SK-N-SH treated with all-trans-retinoic acid at 6 μM for 48 hours (cell line): ENCODE data around the gene TRAT1.

Experiments used
- PATZ1 ChIP-seq: fragments of 250-450 bp; sonication (Bioruptor Pico); IDR thresholded peaks from 2 replicates; pipeline ENCODE4 v1.8.0; 2020; ENCODE audit warnings: mild to moderate bottlenecking, moderate library complexity, borderline replicate concordance
- PPARA ChIP-seq: fragments of 250-450 bp; sonication (Bioruptor Pico); IDR thresholded peaks from 2 replicates; pipeline ENCODE4 v1.5.0; 2020; ENCODE audit warnings: mild to moderate bottlenecking, borderline replicate concordance
- TSHZ2 ChIP-seq: fragments of 250-450 bp; sonication (Bioruptor Pico); IDR thresholded peaks from 2 replicates; pipeline ENCODE4 v1.5.0; 2020; ENCODE audit warnings: mild to moderate bottlenecking, moderate library complexity
- ZFP3 ChIP-seq: fragments of 250-450 bp; sonication (Bioruptor Pico); IDR thresholded peaks from 2 replicates; pipeline ENCODE4 v1.5.0; 2020; ENCODE audit warnings: mild to moderate bottlenecking, moderate library complexity
- TF ChIP-seq, protein P1 (sequence below): fragments of 250-450 bp; sonication (Bioruptor Pico); IDR thresholded peaks from 2 replicates; pipeline ENCODE4 v1.5.1; 2020; ENCODE audit warnings: low read depth, mild to moderate bottlenecking, moderate library complexity

GRCh38 chr3:108877901-108878300, 55.3 kb downstream of the TRAT1 start:
- no peak for TF ChIP-seq TSHZ2 (CRISPR knock-in tag)
- TF ChIP-seq PATZ1 (CRISPR knock-in tag), result no peak
- TF ChIP-seq ZFP3 (CRISPR knock-in tag), result no peak
- no peak for TF ChIP-seq PPARA
- TF ChIP-seq, protein P1, sequence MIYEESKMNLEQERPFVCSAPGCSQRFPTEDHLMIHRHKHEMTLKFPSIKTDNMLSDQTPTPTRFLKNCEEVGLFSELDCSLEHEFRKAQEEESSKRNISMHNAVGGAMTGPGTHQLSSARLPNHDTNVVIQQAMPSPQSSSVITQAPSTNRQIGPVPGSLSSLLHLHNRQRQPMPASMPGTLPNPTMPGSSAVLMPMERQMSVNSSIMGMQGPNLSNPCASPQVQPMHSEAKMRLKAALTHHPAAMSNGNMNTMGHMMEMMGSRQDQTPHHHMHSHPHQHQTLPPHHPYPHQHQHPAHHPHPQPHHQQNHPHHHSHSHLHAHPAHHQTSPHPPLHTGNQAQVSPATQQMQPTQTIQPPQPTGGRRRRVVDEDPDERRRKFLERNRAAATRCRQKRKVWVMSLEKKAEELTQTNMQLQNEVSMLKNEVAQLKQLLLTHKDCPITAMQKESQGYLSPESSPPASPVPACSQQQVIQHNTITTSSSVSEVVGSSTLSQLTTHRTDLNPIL (CRISPR knock-in tag), result no peak
